Measurements from ENCODE around the gene TDRD6. TPM values are rescaled to one million over a fixed set of nuclear protein-coding genes. Genes with fewer than 3 reads are reported as not detected.

The TDRD6 gene
- total RNA-seq, 1 donor from 2014 or later = 0.21 TPM

DNA sequence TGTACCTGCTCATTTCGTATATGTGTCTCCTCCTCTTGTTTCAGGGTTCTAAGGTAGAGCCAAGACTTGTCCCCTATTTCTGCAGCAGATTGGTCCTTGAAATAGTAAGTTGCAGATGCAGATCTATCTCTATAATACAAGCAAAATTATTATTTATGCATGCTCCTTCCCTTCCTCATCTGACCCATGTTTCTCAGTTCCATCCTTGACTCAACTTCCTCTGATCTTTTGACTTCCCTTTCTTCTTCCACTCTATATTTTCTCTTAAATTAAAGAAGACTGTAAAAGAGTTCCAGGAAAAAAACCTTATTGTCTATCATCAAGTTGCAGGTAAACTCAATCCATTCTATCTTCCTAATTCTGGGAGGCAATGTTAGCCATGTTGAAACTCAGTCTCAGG lies 23.8 kb downstream of the TDRD6 start:
- H3K36me3 Mint-ChIP-seq (ENCODE audit: low read depth, unreplicated experiment) = no peaks in the 10 kb centered on the region
- DNase-seq (ENCODE audit: low spot score) = no peak

GRCh38 chr6:46715141-46715540 lies 27.5 kb downstream of the TDRD6 start:
- DNase-seq (ENCODE audit: low spot score) = no peak
- H3K4me1 Mint-ChIP-seq (ENCODE audit: unreplicated experiment) = no peaks in the 10 kb centered on the region
- H3K9me3 Mint-ChIP-seq (ENCODE audit: unreplicated experiment) = no peaks in the 10 kb centered on the region
- no peak overlapping the region for H3K27ac Mint-ChIP-seq (ENCODE audit: unreplicated experiment)
- H3K4me3 Mint-ChIP-seq (ENCODE audit: unreplicated experiment) = no peak overlapping the region
- H3K27me3 Mint-ChIP-seq (ENCODE audit: unreplicated experiment) = peaks cover 3% of the 10 kb centered on the region
- H3K36me3 Mint-ChIP-seq (ENCODE audit: low read depth, unreplicated experiment) = no peaks in the 10 kb centered on the region
- TF ChIP-seq, protein P1, sequence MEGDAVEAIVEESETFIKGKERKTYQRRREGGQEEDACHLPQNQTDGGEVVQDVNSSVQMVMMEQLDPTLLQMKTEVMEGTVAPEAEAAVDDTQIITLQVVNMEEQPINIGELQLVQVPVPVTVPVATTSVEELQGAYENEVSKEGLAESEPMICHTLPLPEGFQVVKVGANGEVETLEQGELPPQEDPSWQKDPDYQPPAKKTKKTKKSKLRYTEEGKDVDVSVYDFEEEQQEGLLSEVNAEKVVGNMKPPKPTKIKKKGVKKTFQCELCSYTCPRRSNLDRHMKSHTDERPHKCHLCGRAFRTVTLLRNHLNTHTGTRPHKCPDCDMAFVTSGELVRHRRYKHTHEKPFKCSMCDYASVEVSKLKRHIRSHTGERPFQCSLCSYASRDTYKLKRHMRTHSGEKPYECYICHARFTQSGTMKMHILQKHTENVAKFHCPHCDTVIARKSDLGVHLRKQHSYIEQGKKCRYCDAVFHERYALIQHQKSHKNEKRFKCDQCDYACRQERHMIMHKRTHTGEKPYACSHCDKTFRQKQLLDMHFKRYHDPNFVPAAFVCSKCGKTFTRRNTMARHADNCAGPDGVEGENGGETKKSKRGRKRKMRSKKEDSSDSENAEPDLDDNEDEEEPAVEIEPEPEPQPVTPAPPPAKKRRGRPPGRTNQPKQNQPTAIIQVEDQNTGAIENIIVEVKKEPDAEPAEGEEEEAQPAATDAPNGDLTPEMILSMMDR (IDR thresholded peaks at IDR 0.05; ENCODE audit: unreplicated experiment) = no peak

More for the DNA sequence above, 23.8 kb downstream of the TDRD6 start:
- Mint-ChIP-seq H3K4me3 (ENCODE audit: unreplicated experiment) (no peak overlapping the region), H3K27me3 (ENCODE audit: unreplicated experiment) (no peaks in the 10 kb centered on the region), H3K27ac (ENCODE audit: unreplicated experiment) (no peak overlapping the region), H3K4me1 (ENCODE audit: unreplicated experiment) (no peaks in the 10 kb centered on the region), H3K9me3 (ENCODE audit: unreplicated experiment) (no peaks in the 10 kb centered on the region)
- TF ChIP-seq, protein P1 (IDR thresholded peaks at IDR 0.05; ENCODE audit: unreplicated experiment) = no peak

DNA sequence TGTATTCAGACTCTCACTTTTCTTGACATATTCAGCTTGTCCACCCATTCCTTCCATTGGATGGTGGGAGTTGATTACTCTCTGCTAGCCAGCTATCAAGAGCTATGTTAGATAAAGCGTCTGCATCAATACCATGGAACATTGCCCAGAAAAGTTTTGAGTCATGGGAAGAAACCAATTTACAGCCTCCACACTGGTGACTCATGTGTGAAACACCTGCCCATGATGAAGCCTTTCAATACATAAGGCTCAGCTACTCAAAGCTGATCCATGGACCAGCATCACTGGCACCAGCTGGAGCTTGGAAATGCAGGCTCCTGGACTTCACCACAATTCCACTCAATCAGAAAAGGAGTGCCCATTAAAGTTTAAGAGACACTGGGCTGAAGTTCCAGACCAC lies 31.4 kb downstream of the TDRD6 start:
- Mint-ChIP-seq H3K4me1 (ENCODE audit: unreplicated experiment) (no peaks in the 10 kb centered on the region), H3K27me3 (ENCODE audit: unreplicated experiment) (peaks cover 3% of the 10 kb centered on the region), H3K4me3 (ENCODE audit: unreplicated experiment) (no peak overlapping the region), H3K9me3 (ENCODE audit: unreplicated experiment) (no peaks in the 10 kb centered on the region), H3K36me3 (ENCODE audit: low read depth, unreplicated experiment) (no peaks in the 10 kb centered on the region), H3K27ac (ENCODE audit: unreplicated experiment) (no peak overlapping the region)
- TF ChIP-seq, protein P1 (IDR thresholded peaks at IDR 0.05; ENCODE audit: unreplicated experiment) = no peak
- no peak for DNase-seq (ENCODE audit: low spot score)

DNA sequence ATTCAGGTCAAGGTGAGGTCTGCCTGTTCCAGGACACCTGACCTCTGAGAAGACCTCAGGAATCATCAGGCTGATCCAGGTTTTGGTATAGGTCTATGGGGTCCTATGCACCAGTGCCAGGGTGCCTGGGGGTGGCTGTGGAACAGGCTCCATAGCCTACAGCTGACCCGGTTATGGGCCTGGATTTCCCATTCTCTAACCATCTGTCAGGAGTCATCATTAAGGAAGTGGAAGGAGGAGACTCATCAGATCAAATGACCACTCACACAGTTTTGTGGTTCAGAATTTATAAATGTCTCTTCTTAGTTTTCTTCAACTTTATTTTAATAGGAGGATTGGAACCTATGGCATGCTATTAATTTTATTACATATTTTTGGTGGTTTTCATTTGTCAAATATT lies 32.7 kb downstream of the TDRD6 start:
- DNase-seq (ENCODE audit: low spot score) = no peak
- Mint-ChIP-seq H3K4me1 (ENCODE audit: unreplicated experiment) (no peaks in the 10 kb centered on the region), H3K27me3 (ENCODE audit: unreplicated experiment) (peaks cover 3% of the 10 kb centered on the region), H3K36me3 (ENCODE audit: low read depth, unreplicated experiment) (no peaks in the 10 kb centered on the region), H3K9me3 (ENCODE audit: unreplicated experiment) (no peaks in the 10 kb centered on the region), H3K4me3 (ENCODE audit: unreplicated experiment) (no peak overlapping the region), H3K27ac (ENCODE audit: unreplicated experiment) (no peak overlapping the region)
- TF ChIP-seq, protein P1 (IDR thresholded peaks at IDR 0.05; ENCODE audit: unreplicated experiment) = no peak

- H3K9me3 Mint-ChIP-seq (ENCODE audit: unreplicated experiment) = no peaks in the 10 kb centered on the region
- TF ChIP-seq, protein P1 (IDR thresholded peaks at IDR 0.05; ENCODE audit: unreplicated experiment) = no peak
- DNase-seq (ENCODE audit: low spot score) = no peak
- no peaks in the 10 kb centered on the region for H3K36me3 Mint-ChIP-seq (ENCODE audit: low read depth, unreplicated experiment)
- H3K4me1 Mint-ChIP-seq (ENCODE audit: unreplicated experiment) = peaks cover 16% of the 10 kb centered on the region
- H3K27me3 Mint-ChIP-seq (ENCODE audit: unreplicated experiment) = peaks cover 3% of the 10 kb centered on the region
- H3K27ac Mint-ChIP-seq (ENCODE audit: unreplicated experiment) = no peak overlapping the region
- H3K4me3 Mint-ChIP-seq (ENCODE audit: unreplicated experiment) = no peak overlapping the region
These were observed 42.2 kb downstream of the TDRD6 start for GRCh38 chr6:46729787-46730326.
